Measurements from ENCODE around the gene MRPL20.

DNA sequence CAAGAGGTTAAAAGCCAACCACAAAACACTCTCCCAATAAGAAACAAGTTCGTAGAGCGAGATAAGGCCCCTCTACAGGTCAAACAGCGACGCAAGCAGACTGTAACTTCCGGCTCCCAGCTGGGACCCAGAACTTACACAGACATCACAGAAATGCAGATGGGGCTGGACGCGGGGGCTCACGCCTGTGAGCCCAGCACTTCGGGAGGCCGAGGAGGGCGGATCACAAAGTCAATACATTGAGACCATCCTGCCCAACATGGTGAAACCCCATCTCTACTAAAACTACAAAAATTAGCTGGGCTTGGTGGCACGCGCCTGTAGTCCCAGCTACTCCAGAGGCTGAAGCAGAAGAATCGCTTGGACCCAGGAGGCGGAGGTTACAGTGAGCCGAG is 19.0 kb downstream of the MRPL20 start:
- TF ChIP-seq, protein P1, sequence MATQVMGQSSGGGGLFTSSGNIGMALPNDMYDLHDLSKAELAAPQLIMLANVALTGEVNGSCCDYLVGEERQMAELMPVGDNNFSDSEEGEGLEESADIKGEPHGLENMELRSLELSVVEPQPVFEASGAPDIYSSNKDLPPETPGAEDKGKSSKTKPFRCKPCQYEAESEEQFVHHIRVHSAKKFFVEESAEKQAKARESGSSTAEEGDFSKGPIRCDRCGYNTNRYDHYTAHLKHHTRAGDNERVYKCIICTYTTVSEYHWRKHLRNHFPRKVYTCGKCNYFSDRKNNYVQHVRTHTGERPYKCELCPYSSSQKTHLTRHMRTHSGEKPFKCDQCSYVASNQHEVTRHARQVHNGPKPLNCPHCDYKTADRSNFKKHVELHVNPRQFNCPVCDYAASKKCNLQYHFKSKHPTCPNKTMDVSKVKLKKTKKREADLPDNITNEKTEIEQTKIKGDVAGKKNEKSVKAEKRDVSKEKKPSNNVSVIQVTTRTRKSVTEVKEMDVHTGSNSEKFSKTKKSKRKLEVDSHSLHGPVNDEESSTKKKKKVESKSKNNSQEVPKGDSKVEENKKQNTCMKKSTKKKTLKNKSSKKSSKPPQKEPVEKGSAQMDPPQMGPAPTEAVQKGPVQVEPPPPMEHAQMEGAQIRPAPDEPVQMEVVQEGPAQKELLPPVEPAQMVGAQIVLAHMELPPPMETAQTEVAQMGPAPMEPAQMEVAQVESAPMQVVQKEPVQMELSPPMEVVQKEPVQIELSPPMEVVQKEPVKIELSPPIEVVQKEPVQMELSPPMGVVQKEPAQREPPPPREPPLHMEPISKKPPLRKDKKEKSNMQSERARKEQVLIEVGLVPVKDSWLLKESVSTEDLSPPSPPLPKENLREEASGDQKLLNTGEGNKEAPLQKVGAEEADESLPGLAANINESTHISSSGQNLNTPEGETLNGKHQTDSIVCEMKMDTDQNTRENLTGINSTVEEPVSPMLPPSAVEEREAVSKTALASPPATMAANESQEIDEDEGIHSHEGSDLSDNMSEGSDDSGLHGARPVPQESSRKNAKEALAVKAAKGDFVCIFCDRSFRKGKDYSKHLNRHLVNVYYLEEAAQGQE (IDR thresholded peaks at IDR 0.05; ENCODE audit: borderline replicate concordance), result no peak
- TF ChIP-seq TAF1 (IDR thresholded peaks at IDR 0.05; ENCODE audit: low read depth), result no peak
- TF ChIP-seq POLR2AphosphoS5 (IDR thresholded peaks at IDR 0.05), result no peak

Data from neural cell (in vitro differentiated cells).